Body of pancreas (tissue), 4 donors: Measurements from ENCODE around the gene HNRNPLL. TPM values are rescaled to one million over a fixed set of nuclear protein-coding genes. Genes with fewer than 3 reads are reported as not detected.
"Not testable (repeated sequence)": the region's sequence is repeated elsewhere in the genome, so short reads cannot be mapped to it uniquely, and the experiment has no call there.

Experiments used
- ATAC-seq: fragments of 150-250 bp; one replicate; pipeline ENCODE4 v1.9.1; 2016
- DNase-seq, 4 donors: peaks; one replicate each; pipeline ENCODE4 v3.0.0-alpha.2; 2019
- H3K27ac ChIP-seq, 4 donors: fragments of 200-600 bp; sonication (generic); 1 replicate in 3 of 4; 2 replicates in 1 of 4; pipeline versions ENCODE4 v1.5.1 to v1.6.1; 2016 to 2019; ENCODE audit warnings: mild to moderate bottlenecking in 1 of 4, mixed read lengths in 1 of 4, moderate library complexity in 1 of 4
- H3K27me3 ChIP-seq, 2 donors: fragments of 200-600 bp; sonication (generic); one replicate each; pipeline ENCODE4 v1.6.0; 2016; ENCODE audit warnings: mild to moderate bottlenecking in 1 of 2
- H3K36me3 ChIP-seq, 2 donors: fragments of 200-600 bp; sonication (generic); replicated peaks in 1 of 2; 2 replicates each; pipeline ENCODE4 v1.5.1; 2016; ENCODE audit warnings: low read depth in 2 of 2; ENCODE audit not compliant: insufficient read depth in 1 of 2
- H3K4me1 ChIP-seq: fragments of 200-600 bp; sonication (generic); one replicate; pipeline ENCODE4 v1.6.0; 2016
- H3K4me3 ChIP-seq, 2 donors: fragments of 200-600 bp; sonication (generic); 1 replicate in 1 of 2; 2 replicates in 1 of 2; pipeline ENCODE4 v1.5.1; 2016 to 2019
- H3K9me3 ChIP-seq, 3 donors: fragments of 200-600 bp; sonication (generic); 1 replicate in 2 of 3; 2 replicates in 1 of 3; pipeline ENCODE4 v1.5.1; 2016
- CTCF ChIP-seq, 7 experiments: fragments of 450-650 bp in 4 of 7; fragments of 200-600 bp in 3 of 7; sonication (generic) in 3 of 7; IDR thresholded peaks; one replicate each; pipeline ENCODE4 v1.5.1; 2016 to 2019; ENCODE audit warnings: antibody characterized with exemption in 7 of 7
- POLR2A ChIP-seq, 3 donors: fragments of 450-650 bp; IDR thresholded peaks; one replicate each; pipeline ENCODE4 v1.6.1; 2016; ENCODE audit warnings: antibody characterized with exemption in 3 of 3, mild to moderate bottlenecking in 2 of 3
- WGBS, 2 donors: methylation state at CpG; one replicate each; pipeline ENCODE4 v1.1.5; 2017; 5-methylcytosine and 5-hydroxymethylcytosine counted together
- intact Hi-C: fragments of 100-400 bp; cut with DNase I; formaldehyde crosslinking; loops from one replicate; pipeline ENCODE4 v1.15.1; 2023
- total RNA-seq, 2 donors: library from RNA; depleted of rRNA; stranded (reverse); fragments of >200 nt; gene quantifications; one replicate each; pipeline ENCODE4 v1.1.0, GENCODE V29; 2016

Gene HNRNPLL
- total RNA-seq, 2 donors from 2014 or later, result 21.8 to 22.4 TPM

- TF ChIP-seq CTCF (IDR thresholded peaks at IDR 0.05) (no peak), POLR2A (IDR thresholded peaks at IDR 0.05) (no peak)
- DNase-seq, result no peak
- Histone ChIP-seq H3K27me3 (no peaks in the 10 kb centered on the region), H3K4me1 (no peaks in the 10 kb centered on the region), H3K4me3 (no peak overlapping the region), H3K9me3 (no peaks in the 10 kb centered on the region), H3K27ac (no peak overlapping the region), H3K36me3 (no peaks in the 10 kb centered on the region)
- WGBS, 2 donors, result 93 to 94% methylated on average over 41 to 45 of the region's 45 CpGs
- ATAC-seq, result no peak
- intact Hi-C loops, result no loop called here
Observed at GRCh38 chr2:38643021-38643671, 40.4 kb upstream of the HNRNPLL start.

GRCh38 chr2:38642373-38643017 is 39.8 kb upstream of the HNRNPLL start:
- H3K27ac ChIP-seq, H3K36me3 ChIP-seq, H3K27me3 ChIP-seq, DNase-seq, H3K4me3 ChIP-seq, intact Hi-C loops, ATAC-seq, H3K4me1 ChIP-seq, H3K9me3 ChIP-seq: not testable (repeated sequence)
- WGBS, 2 donors, result 81 to 90% methylated on average over 14 of the region's 14 CpGs

- no peaks in the 10 kb centered on the region for H3K4me1 ChIP-seq
- TF ChIP-seq POLR2A (IDR thresholded peaks at IDR 0.05), result no peak
- intact Hi-C loops, result no loop called here
- H3K36me3 ChIP-seq, result no peaks in the 10 kb centered on the region
- H3K4me3 ChIP-seq, result no peak overlapping the region
- H3K9me3 ChIP-seq, result no peaks in the 10 kb centered on the region
- H3K27ac ChIP-seq, result no peak overlapping the region
- DNase-seq (no peak), ATAC-seq (no peak)
- no peaks in the 10 kb centered on the region for H3K27me3 ChIP-seq
- 65 to 68% methylated on average over 4 of the region's 4 CpGs for WGBS, 2 donors
Observed at GRCh38 chr2:38636069-38636468, 33.3 kb upstream of the HNRNPLL start.

GRCh38 chr2:38635139-38635538 is 32.4 kb upstream of the HNRNPLL start:
- Histone ChIP-seq H3K4me3 (no peak overlapping the region), H3K36me3 (no peaks in the 10 kb centered on the region), H3K27ac (no peak overlapping the region), H3K9me3 (no peaks in the 10 kb centered on the region), H3K27me3 (no peaks in the 10 kb centered on the region), H3K4me1 (no peaks in the 10 kb centered on the region)
- DNase-seq (no peak), ATAC-seq (no peak)
- 91 to 94% methylated on average over 4 of the region's 4 CpGs for WGBS, 2 donors
- intact Hi-C loops, result no loop called here
- TF ChIP-seq POLR2A (IDR thresholded peaks at IDR 0.05), result no peak
- no peak for TF ChIP-seq CTCF (IDR thresholded peaks at IDR 0.05)

- 20 to 29% methylated on average over 3 of the region's 3 CpGs for WGBS, 2 donors
- no peak overlapping the region for H3K4me3 ChIP-seq
- intact Hi-C loops, result no loop called here
- ATAC-seq, result no peak
- no peak overlapping the region for H3K27ac ChIP-seq
- no peaks in the 10 kb centered on the region for H3K36me3 ChIP-seq
- H3K4me1 ChIP-seq, result no peaks in the 10 kb centered on the region
- TF ChIP-seq CTCF (IDR thresholded peaks at IDR 0.05) (no peak), POLR2A (IDR thresholded peaks at IDR 0.05) (no peak)
- no peaks in the 10 kb centered on the region for H3K27me3 ChIP-seq
- no peak for DNase-seq
- H3K9me3 ChIP-seq, result no peaks in the 10 kb centered on the region
Observed at GRCh38 chr2:38634684-38635083, 32.0 kb upstream of the HNRNPLL start.

- Histone ChIP-seq H3K27me3 (no peaks in the 10 kb centered on the region), H3K27ac (no peak overlapping the region), H3K9me3 (no peaks in the 10 kb centered on the region), H3K4me3 (no peak overlapping the region), H3K4me1 (no peaks in the 10 kb centered on the region), H3K36me3 (no peaks in the 10 kb centered on the region)
- ATAC-seq (no peak), DNase-seq (no peak)
- 42 to 50% methylated on average over 2 of the region's 2 CpGs for WGBS, 2 donors
- TF ChIP-seq CTCF (IDR thresholded peaks at IDR 0.05), result no peak
- no peak for TF ChIP-seq POLR2A (IDR thresholded peaks at IDR 0.05)
- intact Hi-C loops, result no loop called here
Observed at GRCh38 chr2:38633895-38634294, 31.2 kb upstream of the HNRNPLL start.
